MV-4-11 (cell line): Measurements from ENCODE around the gene RGR.

ENCODE experiments used
- DNase-seq: peaks from one replicate; lab custom pipeline; 2025; lab: John Stamatoyannopoulos, UW

RGR gene

GRCh38 chr10:84296091-84296981 is 51.5 kb downstream of the RGR start:
- peak; percentile 65 for DNase-seq

- DNase-seq = no peak
These were observed 53.2 kb downstream of the RGR start for GRCh38 chr10:84298057-84298456.

DNA sequence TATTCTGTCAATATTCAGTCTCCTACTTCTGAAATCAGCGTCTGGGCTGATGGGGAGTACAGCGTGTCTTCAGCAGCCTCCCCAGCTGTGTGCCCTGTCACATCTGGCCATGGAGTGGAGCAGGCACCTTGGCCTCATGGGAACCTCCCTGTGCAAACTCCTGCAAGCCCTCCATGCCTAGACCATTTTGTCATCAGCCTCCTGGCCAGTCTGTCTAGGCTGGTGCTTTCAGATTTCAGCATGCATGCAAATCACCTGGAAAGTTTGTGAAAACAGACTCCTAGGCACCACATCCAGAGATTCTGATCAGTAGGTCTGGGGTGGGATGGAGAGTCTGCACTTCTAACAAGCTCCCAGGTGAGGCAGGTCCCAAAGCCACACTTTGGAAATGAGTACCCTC is 57.4 kb downstream of the RGR start:
- no peak for DNase-seq

DNA sequence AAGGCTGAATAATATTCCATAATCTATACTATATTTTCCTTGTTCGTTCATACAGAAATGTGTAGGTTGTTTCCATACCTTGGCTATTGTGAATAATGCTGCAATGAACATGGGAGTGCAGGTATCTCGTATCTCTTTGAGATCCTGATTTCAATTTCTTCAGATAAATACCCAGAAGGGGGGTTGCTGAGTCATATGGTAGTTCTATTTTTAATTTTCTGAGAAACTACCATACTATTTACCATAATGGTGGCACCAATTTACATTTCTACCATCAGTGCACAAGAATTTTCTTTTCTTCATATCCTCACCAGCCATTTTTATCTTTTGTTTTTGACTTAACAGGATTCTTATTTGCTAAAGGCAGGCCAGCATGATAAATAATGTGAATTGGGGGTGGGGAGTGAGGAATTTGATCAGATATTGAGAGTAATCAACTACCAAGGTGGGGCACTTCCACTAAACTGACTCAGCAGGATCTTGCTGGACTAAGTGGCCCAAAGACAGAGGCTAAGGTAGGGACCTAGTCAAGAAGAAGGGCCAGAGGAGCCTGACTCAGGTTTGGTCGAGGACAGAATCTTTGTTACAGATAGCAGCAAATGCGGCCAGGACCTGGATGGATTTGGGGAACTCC is 62.0 kb downstream of the RGR start:
- no peak for DNase-seq

DNA sequence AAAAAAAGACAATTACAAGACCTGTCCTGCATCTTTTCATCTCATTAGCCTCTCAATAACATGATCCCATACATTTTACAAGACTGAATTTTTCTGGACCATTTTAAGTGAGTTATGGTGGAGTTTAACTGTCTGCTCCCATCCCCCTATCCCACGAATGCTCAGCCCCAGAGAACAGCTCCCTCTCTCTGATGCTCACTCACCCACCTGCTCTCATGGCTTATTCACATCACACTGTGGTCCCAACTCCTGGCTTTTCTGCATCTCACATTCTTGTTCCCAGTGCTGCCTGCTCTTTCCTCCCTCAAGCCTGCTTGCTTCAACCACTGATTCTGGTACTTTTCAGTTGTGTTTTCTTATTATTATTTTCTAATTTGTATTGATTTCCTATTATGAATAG is 63.2 kb downstream of the RGR start:
- DNase-seq = no peak

GRCh38 chr10:84308481-84309304 is 63.8 kb downstream of the RGR start:
- DNase-seq = peak; percentile 95
